H1 (cell line): ENCODE results near the gene BCLAF3. TPM values are rescaled to one million over a fixed set of nuclear protein-coding genes. Genes with fewer than 3 reads are reported as not detected.

ENCODE experiments used
- CTCF ChIA-PET: fragments of 300-600 bp; sonication (Branson Sonifier 250); formaldehyde crosslinking; loops from one replicate; lab custom pipeline; 2021; ENCODE audit not compliant: partially characterized antibody; lab: Charles Lee
- POLR2A ChIA-PET: fragments of 300-600 bp; sonication (Branson Sonifier 250); formaldehyde crosslinking; loops from one replicate; lab custom pipeline; 2021; ENCODE audit warnings: inconsistent platforms; ENCODE audit not compliant: partially characterized antibody; lab: Charles Lee
- DNase-seq, 2 experiments: peaks; one replicate each; pipeline versions ENCODE4 v3.0.0 to v3.0.0-alpha.2; 2010 to 2022; ENCODE audit warnings: low spot score in 2 of 2, low read depth in 1 of 2, mixed read lengths in 1 of 2
- FAIRE-seq: peaks from 2 replicates; lab custom pipeline; 2011; peaks lifted over from hg19 to GRCh38; lab: Jason Lieb, UNC
- H2AFZ ChIP-seq: 2 replicates; pipeline ENCODE4 v1.8.1; 2012; ENCODE audit warnings: low read length, inconsistent platforms
- H2AK5ac ChIP-seq: 2 replicates; pipeline ENCODE4 v1.6.1; 2013; ENCODE audit warnings: low read depth, low read length
- H2BK120ac ChIP-seq: replicated peaks from 2 replicates; pipeline ENCODE3; 2013; ENCODE audit warnings: low read depth, low read length, inconsistent platforms
- H2BK12ac ChIP-seq: 2 replicates; pipeline ENCODE4 v1.6.1; 2013; ENCODE audit warnings: low read depth, low read length
- H2BK15ac ChIP-seq: 2 replicates; pipeline ENCODE4 v1.6.1; 2013; ENCODE audit warnings: low read length
- H2BK20ac ChIP-seq: 2 replicates; pipeline ENCODE4 v1.6.1; 2013; ENCODE audit warnings: low read length
- H2BK5ac ChIP-seq: 2 replicates; pipeline ENCODE4 v1.6.1; 2013; ENCODE audit warnings: low read depth, low read length
- H3K14ac ChIP-seq: 2 replicates; pipeline ENCODE4 v1.6.1; 2013; ENCODE audit warnings: inconsistent platforms; ENCODE audit not compliant: insufficient read length
- H3K18ac ChIP-seq: 2 replicates; pipeline ENCODE4 v1.6.1; 2013; ENCODE audit warnings: low read length; ENCODE audit errors: extremely low read depth
- H3K23ac ChIP-seq: 2 replicates; pipeline ENCODE4 v1.6.1; 2013; ENCODE audit warnings: inconsistent platforms; ENCODE audit not compliant: insufficient read length
- H3K23me2 ChIP-seq: 2 replicates; pipeline ENCODE4 v1.6.1; 2013; ENCODE audit warnings: low read depth, low read length
- H3K27ac ChIP-seq: 2 replicates; pipeline ENCODE4 v1.6.1; 2011; ENCODE audit warnings: low read depth, low read length, inconsistent platforms
- H3K27me3 ChIP-seq, 4 experiments: replicated peaks in 1 of 4; 1 replicate in 1 of 4; 2 replicates in 3 of 4; pipeline versions ENCODE4 v1.6.1 to v1.8.1; 2011 to 2013; ENCODE audit warnings: low read length in 3 of 4, mild to moderate bottlenecking in 3 of 4, inconsistent platforms in 2 of 4, mixed read lengths in 2 of 4, moderate library complexity in 1 of 4; ENCODE audit not compliant: control insufficient read depth in 3 of 4, insufficient read depth in 3 of 4; ENCODE audit errors: extremely low read depth in 1 of 4
- H3K36me3 ChIP-seq, 4 experiments: 2 replicates each; pipeline versions ENCODE4 v1.6.1 to v1.8.1; 2011 to 2013; ENCODE audit warnings: mild to moderate bottlenecking in 4 of 4, low read length in 3 of 4, moderate library complexity in 2 of 4, control low read depth in 1 of 4, inconsistent platforms in 1 of 4; ENCODE audit not compliant: insufficient read depth in 4 of 4, control insufficient read depth in 2 of 4
- H3K4ac ChIP-seq: replicated peaks from 2 replicates; pipeline ENCODE3; 2013; ENCODE audit warnings: low read length, low read depth, mixed read lengths, inconsistent platforms; ENCODE audit not compliant: insufficient read length
- H3K4me1 ChIP-seq, 4 experiments: replicated peaks in 1 of 4; 1 replicate in 1 of 4; 2 replicates in 3 of 4; pipeline versions ENCODE4 v1.6.1 to v1.8.1; 2011 to 2013; ENCODE audit warnings: low read length in 3 of 4, inconsistent platforms in 2 of 4, mixed read lengths in 1 of 4; ENCODE audit not compliant: insufficient read depth in 4 of 4, control insufficient read depth in 3 of 4
- H3K4me2 ChIP-seq, 2 experiments: 2 replicates each; pipeline versions ENCODE4 v1.6.1 to v1.8.1; 2011 to 2013; ENCODE audit warnings: low read depth in 2 of 2, low read length in 2 of 2, control low read depth in 1 of 2, inconsistent platforms in 1 of 2, mild to moderate bottlenecking in 1 of 2; ENCODE audit not compliant: insufficient read depth in 1 of 2
- H3K4me3 ChIP-seq, 4 experiments: fragments of 200-600, 300-600 bp in 1 of 4; sonication (generic), shearing (Covaris generic), sonication (Bioruptor Twin) in 1 of 4; 2 replicates each; pipeline versions ENCODE4 v1.5.1 to v1.8.1; 2011 to 2016; ENCODE audit warnings: low read length in 4 of 4, low read depth in 3 of 4, control low read depth in 2 of 4, inconsistent platforms in 2 of 4, mild to moderate bottlenecking in 2 of 4, mixed read lengths in 1 of 4, moderate library complexity in 1 of 4; ENCODE audit not compliant: insufficient read depth in 2 of 4; ENCODE audit errors: extremely low read depth in 1 of 4
- H3K56ac ChIP-seq: replicated peaks from 2 replicates; pipeline ENCODE3; 2013; ENCODE audit warnings: low read depth, mild to moderate bottlenecking, mixed read lengths, low read length, inconsistent platforms; ENCODE audit not compliant: insufficient read length
- H3K79me1 ChIP-seq: 2 replicates; pipeline ENCODE4 v1.6.1; 2013; ENCODE audit warnings: low read depth, low read length, control low read depth
- H3K79me2 ChIP-seq, 2 experiments: 2 replicates each; pipeline versions ENCODE4 v1.6.1 to v1.8.1; 2012 to 2013; ENCODE audit warnings: low read length in 2 of 2, mild to moderate bottlenecking in 2 of 2, inconsistent platforms in 1 of 2; ENCODE audit not compliant: insufficient read depth in 2 of 2, control insufficient read depth in 1 of 2
- H3K9ac ChIP-seq, 4 experiments: replicated peaks in 1 of 4; 1 replicate in 1 of 4; 2 replicates in 3 of 4; pipeline versions ENCODE4 v1.6.1 to v1.8.1; 2011 to 2013; ENCODE audit warnings: low read depth in 3 of 4, low read length in 3 of 4, control low read depth in 2 of 4, mild to moderate bottlenecking in 2 of 4, moderate library complexity in 2 of 4, inconsistent platforms in 1 of 4; ENCODE audit errors: extremely low read depth in 1 of 4
- H3K9me3 ChIP-seq, 2 experiments: 2 replicates each; pipeline versions ENCODE4 v1.6.1 to v1.8.1; 2012 to 2013; ENCODE audit warnings: mild to moderate bottlenecking in 2 of 2, moderate library complexity in 2 of 2, control low read depth in 1 of 2, inconsistent platforms in 1 of 2, low read depth in 1 of 2, low read length in 1 of 2, mixed read lengths in 1 of 2; ENCODE audit not compliant: insufficient read depth in 2 of 2
- H4K20me1 ChIP-seq, 2 experiments: replicated peaks in 1 of 2; 2 replicates each; pipeline versions ENCODE3 to v1.8.1; 2011 to 2013; ENCODE audit warnings: inconsistent platforms in 2 of 2, low read length in 2 of 2, mild to moderate bottlenecking in 1 of 2; ENCODE audit not compliant: insufficient read depth in 2 of 2, control insufficient read depth in 1 of 2
- H4K5ac ChIP-seq: 2 replicates; pipeline ENCODE4 v1.6.1; 2013; ENCODE audit warnings: low read length, low read depth, mixed read lengths, inconsistent platforms; ENCODE audit not compliant: insufficient read length
- H4K8ac ChIP-seq: 2 replicates; pipeline ENCODE4 v1.8.0; 2013; ENCODE audit warnings: mild to moderate bottlenecking, moderate library complexity, low read length, inconsistent platforms; ENCODE audit not compliant: insufficient read depth; ENCODE audit errors: extremely low read depth
- H4K91ac ChIP-seq: replicated peaks from 2 replicates; pipeline ENCODE3; 2013; ENCODE audit warnings: low read length, mixed read lengths, inconsistent platforms; ENCODE audit not compliant: insufficient read length
- ATF3 ChIP-seq: IDR thresholded peaks from 2 replicates; pipeline ENCODE4 v1.6.1; 2011; ENCODE audit warnings: low read depth, mild to moderate bottlenecking, low read length; ENCODE audit not compliant: insufficient read depth
- CEBPB ChIP-seq: IDR thresholded peaks from 2 replicates; pipeline ENCODE4 v1.6.1; 2012; ENCODE audit warnings: low read depth, low read length
- CTBP2 ChIP-seq: IDR thresholded peaks from 2 replicates; pipeline ENCODE4 v1.7.0; 2011; ENCODE audit warnings: borderline replicate concordance, mild to moderate bottlenecking, moderate library complexity, mixed read lengths, low read length; ENCODE audit not compliant: insufficient read depth, insufficient read length
- GABPA ChIP-seq: IDR thresholded peaks from 2 replicates; pipeline ENCODE4 v1.6.1; 2011; ENCODE audit warnings: mild to moderate bottlenecking, low read length, moderate library complexity, borderline replicate concordance; ENCODE audit not compliant: insufficient read depth
- KDM4A ChIP-seq: IDR thresholded peaks from one replicate; pipeline ENCODE4 v1.7.1; 2012; ENCODE audit warnings: low read depth, mild to moderate bottlenecking, moderate library complexity, low read length, inconsistent platforms; ENCODE audit not compliant: severe bottlenecking
- MAFK ChIP-seq: IDR thresholded peaks from 2 replicates; pipeline ENCODE4 v1.6.1; 2012; ENCODE audit warnings: low read depth, mild to moderate bottlenecking, improper control_type of control experiment, low read length
- SP2 ChIP-seq: IDR thresholded peaks from 2 replicates; pipeline ENCODE4 v1.6.1; 2012; ENCODE audit warnings: mild to moderate bottlenecking, low read length, inconsistent platforms
- SP4 ChIP-seq: IDR thresholded peaks from 2 replicates; pipeline ENCODE4 v1.6.1; 2012; ENCODE audit warnings: low read length, inconsistent platforms
- SUZ12 ChIP-seq: fragments of 200-600 bp; sonication (generic); IDR thresholded peaks from 2 replicates; pipeline ENCODE4 v1.6.1; 2012; ENCODE audit warnings: mild to moderate bottlenecking, inconsistent platforms, low read length, moderate library complexity, mixed read lengths
- TCF12 ChIP-seq: IDR thresholded peaks from 2 replicates; pipeline ENCODE4 v1.6.1; 2011; ENCODE audit warnings: low read depth, mild to moderate bottlenecking, low read length
- WGBS, 2 experiments: shearing (Covaris generic) in 1 of 2; methylation state at CpG; one replicate each; pipeline versions ENCODE4 v1.1.6 to v1.1.7; 2013 to 2015; ENCODE audit warnings: low lambda C conversion rate in 2 of 2, mixed read lengths in 2 of 2, inconsistent platforms in 1 of 2, low coverage in 1 of 2, missing lambda C conversion rate in 1 of 2; ENCODE audit not compliant: insufficient replicate concordance in 2 of 2, insufficient coverage in 1 of 2, insufficient read length in 1 of 2; ENCODE audit errors: extremely low coverage in 1 of 2, missing lambda C conversion rate in 1 of 2; 5-methylcytosine and 5-hydroxymethylcytosine counted together
- polyA plus RNA-seq, 7 experiments: library from polyadenylated mRNA; depleted of rRNA in 3 of 7; stranded (reverse) in 5 of 7; unstranded in 2 of 7; fragments of >200 nt in 5 of 7; fragments of 200-250 nt in 2 of 7; gene quantifications; 1 replicate in 5 of 7; 2 replicates in 1 of 7; 4 replicates in 1 of 7; pipeline versions ENCODE4 v1.2.1 to v1.2.3, GENCODE V29; 2011 to 2013; ENCODE audit warnings: missing spikeins in 2 of 7, mixed read lengths in 2 of 7
- total RNA-seq: library from RNA; stranded (reverse); fragmentation: NEBNext Ultra II Directional; extraction: Animal tissue kit (Norgen Biotek cat#: 25700); gene quantifications from 2 replicates; pipeline ENCODE4 v1.2.1, GENCODE V29; 2021

Gene BCLAF3
- total and polyA plus RNA-seq, 2 of the 8 experiments (the other 6 are each of a cell fraction or from before 2014, with no cell fraction given) = 1.3 to 9.0 TPM

- H3K36me3 ChIP-seq = no peaks in the 10 kb centered on the region; a peak in 1 of 8 replicates
- H3K4me3 ChIP-seq = no peak overlapping the region
- 82% methylated on average over 4 of the region's 6 CpGs; no CpG with 5 or more reads in 1 of the 2 experiments for WGBS, 2 experiments
- H3K9ac ChIP-seq = no peak overlapping the region
- no peak overlapping the region for H2BK120ac ChIP-seq
- H3K27ac ChIP-seq = no peak overlapping the region
- no peak overlapping the region for H3K56ac ChIP-seq
- H3K18ac ChIP-seq = no peak overlapping the region
- H3K14ac ChIP-seq = no peak overlapping the region
- H3K79me2 ChIP-seq = no peaks in the 10 kb centered on the region
- H2AFZ ChIP-seq = no peak overlapping the region
- no peak overlapping the region for H3K4ac ChIP-seq
- CTCF ChIA-PET = no interaction called here
- POLR2A ChIA-PET = interaction anchor here (1.2 kb wide), 1 partner anchor 11 kb away, joined by 3 read pairs; no protein-coding TSS in a partner anchor
- no peak for TF ChIP-seq KDM4A
- no peak for TF ChIP-seq CEBPB
- no peak for TF ChIP-seq SUZ12
- no peak for TF ChIP-seq ATF3
- no peak for TF ChIP-seq TCF12
- no peak for TF ChIP-seq SP4
- TF ChIP-seq CTBP2 = no peak
- TF ChIP-seq SP2 = no peak
- TF ChIP-seq MAFK = no peak
- no peak for TF ChIP-seq GABPA
- H4K20me1 ChIP-seq = peaks cover 0 to 1% of the 10 kb centered on the region in 2 experiments
- no peak for DNase-seq
- no peak for FAIRE-seq
- no peak overlapping the region for H3K4me2 ChIP-seq
- no peaks in the 10 kb centered on the region for H3K23me2 ChIP-seq
- no peak overlapping the region for H2BK20ac ChIP-seq
- no peaks in the 10 kb centered on the region for H3K27me3 ChIP-seq
- H3K4me1 ChIP-seq = no peaks in the 10 kb centered on the region
- no peak overlapping the region for H2BK15ac ChIP-seq
- no peaks in the 10 kb centered on the region for H3K9me3 ChIP-seq
- no peak overlapping the region for H4K8ac ChIP-seq
- H4K91ac ChIP-seq = no peak overlapping the region
- H3K23ac ChIP-seq = no peak overlapping the region
- no peak overlapping the region for H2BK12ac ChIP-seq
- no peak overlapping the region for H4K5ac ChIP-seq
- no peaks in the 10 kb centered on the region for H3K79me1 ChIP-seq
- no peak overlapping the region for H2BK5ac ChIP-seq
- H2AK5ac ChIP-seq = no peak overlapping the region
These were observed 33.9 kb downstream of the BCLAF3 start for GRCh38 chrX:19956923-19957322.
